GM18520 (cell line): Measurements from ENCODE around the gene MUC2.
"Not testable (repeated sequence)": the region's sequence is repeated elsewhere in the genome, so short reads cannot be mapped to it uniquely, and the experiment has no call there.

Source experiments
- ATAC-seq: cut with Tn5 transposase; IDR thresholded peaks from one replicate; pipeline ENCODE4 v1.9.1; 2021; ENCODE audit not compliant: unreplicated experiment

The MUC2 gene

GRCh38 chr11:1102996-1103395 is 28.3 kb downstream of the MUC2 start:
- no peak for ATAC-seq

- no peak for ATAC-seq
Measured at GRCh38 chr11:1103401-1104360, 29.0 kb downstream of the MUC2 start.

GRCh38 chr11:1104411-1105182 is 29.9 kb downstream of the MUC2 start:
- no peak for ATAC-seq

GRCh38 chr11:1105183-1105565 is 30.5 kb downstream of the MUC2 start:
- no peak for ATAC-seq

GRCh38 chr11:1106387-1106786 is 31.7 kb downstream of the MUC2 start:
- ATAC-seq: no peak

- no peak for ATAC-seq
Measured at GRCh38 chr11:1107316-1108245, 32.9 kb downstream of the MUC2 start.

- ATAC-seq: no peak
Measured at GRCh38 chr11:1108246-1108900, 33.7 kb downstream of the MUC2 start.

- no peak for ATAC-seq
Measured at GRCh38 chr11:1109101-1109917, 34.6 kb downstream of the MUC2 start.

- no peak for ATAC-seq
Measured at GRCh38 chr11:1109918-1110705, 35.4 kb downstream of the MUC2 start.

GRCh38 chr11:1111545-1112212 is 37.0 kb downstream of the MUC2 start:
- ATAC-seq: no peak

GRCh38 chr11:1112351-1113191 is 37.9 kb downstream of the MUC2 start:
- no peak for ATAC-seq

- ATAC-seq: no peak
Measured at GRCh38 chr11:1113405-1114201, 38.9 kb downstream of the MUC2 start.

- ATAC-seq: not testable (repeated sequence)
Measured at GRCh38 chr11:1115292-1115691, 40.6 kb downstream of the MUC2 start.

- no peak for ATAC-seq
Measured at GRCh38 chr11:1116104-1116503, 41.4 kb downstream of the MUC2 start.

- ATAC-seq: no peak
Measured at GRCh38 chr11:1116666-1117390, 42.2 kb downstream of the MUC2 start.

- no peak for ATAC-seq
Measured at GRCh38 chr11:1117992-1118391, 43.3 kb downstream of the MUC2 start.
